Nephron progenitor cell (in vitro differentiated cells): ENCODE data around the gene DOCK9.
A peak's percentile ranks its signal among the peaks of the same experiment; 100 is the strongest.

Experiments
- DNase-seq: peaks from one replicate; pipeline ENCODE4 v3.0.0; 2021
- H3K27ac Mint-ChIP-seq: 2 replicates; pipeline ENCODE4 v1.8.0; 2021; ENCODE audit warnings: mild to moderate bottlenecking, moderate library complexity, mixed read lengths
- H3K27me3 Mint-ChIP-seq: 2 replicates; pipeline ENCODE4 v1.8.0; 2021; ENCODE audit warnings: mild to moderate bottlenecking, low read depth, mixed read lengths; ENCODE audit not compliant: poor library complexity
- H3K36me3 Mint-ChIP-seq: 2 replicates; pipeline ENCODE4 v1.8.0; 2021; ENCODE audit warnings: low read depth, mixed read lengths
- H3K4me1 Mint-ChIP-seq: 2 replicates; pipeline ENCODE4 v1.8.0; 2021; ENCODE audit warnings: mixed read lengths
- H3K4me3 Mint-ChIP-seq: 2 replicates; pipeline ENCODE4 v1.8.0; 2021; ENCODE audit warnings: mild to moderate bottlenecking, moderate library complexity, mixed read lengths
- H3K9me3 Mint-ChIP-seq: 2 replicates; pipeline ENCODE4 v1.8.0; 2021; ENCODE audit warnings: mild to moderate bottlenecking, moderate library complexity, mixed read lengths
- CTCF ChIP-seq: fragments of 200-600 bp; sonication (generic); IDR thresholded peaks from 2 replicates; pipeline ENCODE4 v1.5.0; 2021; ENCODE audit warnings: antibody characterized with exemption

The DOCK9 gene

GRCh38 chr13:98824376-98825160, 153.3 kb downstream of the DOCK9 start:
- H3K4me3 Mint-ChIP-seq: peak overlapping the region; percentile 42
- peaks cover 32% of the 10 kb centered on the region for H3K4me1 Mint-ChIP-seq
- TF ChIP-seq CTCF: no peak
- peaks cover 5% of the 10 kb centered on the region for H3K36me3 Mint-ChIP-seq
- peaks cover 6% of the 10 kb centered on the region for H3K9me3 Mint-ChIP-seq
- H3K27me3 Mint-ChIP-seq: no peaks in the 10 kb centered on the region
- H3K27ac Mint-ChIP-seq: no peak overlapping the region
- DNase-seq: no peak

GRCh38 chr13:98823442-98823841, 154.4 kb downstream of the DOCK9 start:
- no peak for DNase-seq
- Mint-ChIP-seq H3K27ac (no peak overlapping the region), H3K9me3 (peaks cover 6% of the 10 kb centered on the region), H3K36me3 (peaks cover 5% of the 10 kb centered on the region), H3K4me3 (no peak overlapping the region), H3K27me3 (no peaks in the 10 kb centered on the region), H3K4me1 (peaks cover 32% of the 10 kb centered on the region)
- no peak for TF ChIP-seq CTCF

GRCh38 chr13:98822225-98822606, 155.6 kb downstream of the DOCK9 start:
- no peak for DNase-seq
- Mint-ChIP-seq H3K36me3 (no peaks in the 10 kb centered on the region), H3K4me1 (peaks cover 32% of the 10 kb centered on the region), H3K9me3 (no peaks in the 10 kb centered on the region), H3K4me3 (no peak overlapping the region), H3K27me3 (no peaks in the 10 kb centered on the region), H3K27ac (no peak overlapping the region)
- TF ChIP-seq CTCF: no peak

GRCh38 chr13:98821372-98822224, 156.3 kb downstream of the DOCK9 start:
- Mint-ChIP-seq H3K4me1 (peaks cover 29% of the 10 kb centered on the region), H3K4me3 (no peak overlapping the region), H3K9me3 (no peaks in the 10 kb centered on the region), H3K27me3 (peaks cover 2% of the 10 kb centered on the region), H3K36me3 (no peaks in the 10 kb centered on the region), H3K27ac (no peak overlapping the region)
- TF ChIP-seq CTCF: no peak
- DNase-seq: no peak

- Mint-ChIP-seq H3K9me3 (no peaks in the 10 kb centered on the region), H3K4me3 (no peak overlapping the region), H3K27ac (no peak overlapping the region), H3K4me1 (peaks cover 22% of the 10 kb centered on the region), H3K27me3 (peaks cover 3% of the 10 kb centered on the region), H3K36me3 (no peaks in the 10 kb centered on the region)
- no peak for TF ChIP-seq CTCF
- DNase-seq: no peak
These were observed 157.0 kb downstream of the DOCK9 start for GRCh38 chr13:98820744-98821371.
